HPDE6-E6E7 (cell line): Measurements from ENCODE around the gene PEX12.
"Not testable (repeated sequence)": the region's sequence is repeated elsewhere in the genome, so short reads cannot be mapped to it uniquely, and the experiment has no call there.

Source experiments
- DNase-seq: peaks from one replicate; pipeline ENCODE4 v3.0.0; 2011; ENCODE audit warnings: missing footprints; ENCODE audit errors: extremely low spot score

The PEX12 gene

DNA sequence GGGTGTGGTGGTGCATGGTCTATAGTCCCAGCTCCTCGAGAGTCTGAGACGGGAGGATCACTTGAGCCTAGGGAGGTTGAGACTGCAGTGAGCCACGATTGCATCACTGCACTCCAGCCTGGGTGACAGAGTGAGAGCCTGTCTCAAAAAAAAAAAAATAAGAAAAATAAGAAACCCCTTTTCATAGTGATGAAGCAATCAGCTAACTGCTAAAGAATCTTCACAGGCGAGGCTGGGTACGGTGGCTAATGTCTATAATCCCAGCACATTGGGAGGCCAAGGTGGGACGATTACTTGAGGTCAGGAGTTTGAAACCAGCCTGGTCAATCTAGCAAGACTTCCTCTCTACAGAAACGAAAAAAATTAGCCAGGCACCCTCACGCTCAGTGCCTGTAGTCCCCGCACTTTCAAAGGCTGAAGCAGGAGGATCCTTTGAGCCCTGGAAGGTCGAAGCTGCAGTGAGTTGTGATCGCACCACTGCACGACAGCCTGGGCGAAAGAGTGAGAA, 41.7 kb downstream of the PEX12 start:
- no peak for DNase-seq

DNA sequence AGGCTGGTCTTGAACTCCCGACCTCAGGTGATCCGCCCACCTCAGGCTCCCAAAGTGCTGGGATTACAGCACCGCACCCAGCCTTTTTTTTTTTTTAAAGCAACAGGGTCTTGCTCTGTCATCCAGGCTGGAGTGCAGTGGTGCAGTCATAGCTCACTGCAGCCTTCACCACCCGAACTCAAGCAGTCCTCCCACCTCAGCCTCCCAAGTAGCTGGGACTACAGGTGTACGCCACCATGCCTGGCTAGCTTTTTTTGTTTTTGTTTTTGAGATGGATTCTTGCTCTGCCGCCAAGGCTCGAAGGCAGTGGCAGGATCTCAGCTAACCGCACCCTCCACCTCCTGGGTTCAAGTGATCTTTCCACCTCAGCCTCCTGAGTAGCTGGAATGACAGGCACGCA, 43.0 kb downstream of the PEX12 start:
- not testable (repeated sequence) for DNase-seq

DNA sequence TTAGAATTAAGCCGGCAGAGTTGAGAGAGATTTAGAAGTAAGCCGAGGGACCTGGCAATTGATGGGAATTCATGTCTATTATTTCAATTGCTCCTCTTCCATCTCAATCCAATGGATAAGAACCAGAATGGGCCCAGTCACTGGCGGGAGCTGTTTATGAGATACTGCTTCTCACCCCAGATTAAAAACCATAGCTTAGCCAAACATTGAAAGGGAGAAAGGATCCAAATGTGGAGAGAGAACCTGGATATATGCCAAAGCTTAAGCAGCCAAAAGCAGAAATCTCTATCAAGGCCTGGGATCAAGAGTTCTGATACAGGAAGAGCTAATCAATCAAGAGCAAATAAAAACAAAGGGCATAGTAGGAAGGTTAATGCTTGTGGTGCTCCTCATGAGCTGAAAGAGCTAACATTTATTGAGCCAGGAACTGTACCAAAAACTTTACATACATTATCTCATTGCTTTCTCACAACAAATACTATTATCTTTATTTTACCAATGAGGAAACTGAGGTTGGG, 43.7 kb downstream of the PEX12 start:
- DNase-seq = no peak

DNA sequence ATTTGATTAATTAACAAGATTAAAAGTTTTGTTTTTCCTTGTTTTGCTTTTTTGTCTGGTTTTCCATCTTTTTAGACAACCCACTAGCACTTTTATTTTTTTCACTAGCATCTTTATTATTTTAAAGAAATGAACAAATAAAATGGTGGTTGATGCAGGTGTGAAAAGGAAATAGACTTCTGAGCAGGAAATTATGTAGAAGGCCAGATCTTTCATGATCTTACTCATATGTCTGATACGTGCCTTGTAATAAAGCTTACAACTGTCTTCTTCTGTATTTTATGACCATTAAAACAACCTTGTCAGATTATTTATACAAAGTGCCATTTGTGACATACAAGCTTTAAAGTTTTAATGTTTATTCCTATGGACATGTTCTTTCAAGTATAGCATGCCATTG, 47.2 kb downstream of the PEX12 start:
- no peak for DNase-seq

DNA sequence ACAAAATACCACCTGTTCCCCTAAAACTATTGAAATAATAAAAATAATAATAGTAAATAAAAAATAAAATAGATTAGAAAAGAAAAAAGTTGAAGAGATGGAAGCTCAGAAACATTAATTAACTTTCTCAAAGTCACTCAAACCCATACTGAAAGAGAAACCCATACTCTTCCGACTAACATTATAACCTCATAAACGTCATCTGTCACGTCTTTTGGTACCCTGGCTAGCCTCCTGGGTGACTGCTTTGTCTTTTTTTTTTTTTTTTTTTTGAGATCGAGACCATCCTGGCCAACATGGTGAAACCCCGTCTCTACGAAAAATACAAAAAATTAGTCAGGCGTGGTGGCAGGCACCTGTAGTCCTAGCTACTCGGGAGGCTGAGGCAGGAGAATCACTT, 48.5 kb downstream of the PEX12 start:
- no peak for DNase-seq

DNA sequence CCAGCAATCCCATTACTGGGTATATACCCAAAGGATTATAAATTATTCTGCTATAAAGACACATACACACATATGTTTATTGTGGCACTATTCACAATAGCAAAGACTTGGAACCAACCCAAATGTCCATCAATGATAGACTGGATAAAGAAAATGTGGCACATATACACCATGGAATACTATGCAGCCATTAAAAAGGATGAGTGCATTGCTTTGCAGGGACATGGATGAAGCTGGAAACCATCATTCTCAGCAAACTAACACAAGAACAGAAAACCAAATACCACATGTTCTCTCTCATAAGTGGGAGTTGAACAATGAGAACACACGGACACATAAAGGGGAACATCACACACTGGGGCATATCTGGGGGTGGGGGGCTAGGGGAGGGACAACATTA, 49.0 kb downstream of the PEX12 start:
- not testable (repeated sequence) for DNase-seq
